ENCODE results near the gene VEPH1.

Gene VEPH1

DNA sequence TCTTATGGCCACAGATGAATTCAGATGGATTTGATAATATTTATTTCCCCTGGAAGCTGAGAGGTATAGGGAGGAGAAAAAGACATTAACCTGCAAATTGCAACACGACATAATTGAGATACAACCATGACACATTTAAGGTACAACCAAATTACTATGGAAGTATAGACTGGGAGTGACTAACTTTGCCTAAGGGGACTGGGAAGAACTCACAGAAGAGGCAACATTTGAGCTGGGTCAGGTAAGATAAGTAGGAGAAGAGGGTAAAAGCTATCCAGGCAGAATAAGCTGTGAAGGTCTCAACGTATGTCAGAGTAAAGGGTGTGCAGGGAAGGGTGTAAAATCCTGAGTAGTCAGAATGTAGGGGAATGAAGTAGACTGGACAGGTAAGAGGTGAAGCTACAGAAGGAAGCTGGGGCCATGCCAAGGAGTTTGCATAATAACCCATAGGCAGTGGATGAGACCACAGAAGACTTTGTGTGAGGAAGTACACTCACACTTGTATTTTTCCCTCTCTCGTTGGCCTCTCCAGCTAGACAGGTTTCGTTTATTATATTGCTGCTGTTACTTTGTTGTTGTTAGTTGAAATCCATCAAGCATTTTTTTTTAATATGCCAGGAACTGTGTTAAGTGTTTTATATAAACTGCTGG is 94.6 kb downstream of the VEPH1 start:
- DNase-seq (ENCODE audit: extremely low read depth, insufficient read length): no peak
- no peaks in the 10 kb centered on the region for H3K36me3 ChIP-seq (ENCODE audit: control insufficient read depth, insufficient read depth, low read length)
- TF ChIP-seq, protein P1, sequence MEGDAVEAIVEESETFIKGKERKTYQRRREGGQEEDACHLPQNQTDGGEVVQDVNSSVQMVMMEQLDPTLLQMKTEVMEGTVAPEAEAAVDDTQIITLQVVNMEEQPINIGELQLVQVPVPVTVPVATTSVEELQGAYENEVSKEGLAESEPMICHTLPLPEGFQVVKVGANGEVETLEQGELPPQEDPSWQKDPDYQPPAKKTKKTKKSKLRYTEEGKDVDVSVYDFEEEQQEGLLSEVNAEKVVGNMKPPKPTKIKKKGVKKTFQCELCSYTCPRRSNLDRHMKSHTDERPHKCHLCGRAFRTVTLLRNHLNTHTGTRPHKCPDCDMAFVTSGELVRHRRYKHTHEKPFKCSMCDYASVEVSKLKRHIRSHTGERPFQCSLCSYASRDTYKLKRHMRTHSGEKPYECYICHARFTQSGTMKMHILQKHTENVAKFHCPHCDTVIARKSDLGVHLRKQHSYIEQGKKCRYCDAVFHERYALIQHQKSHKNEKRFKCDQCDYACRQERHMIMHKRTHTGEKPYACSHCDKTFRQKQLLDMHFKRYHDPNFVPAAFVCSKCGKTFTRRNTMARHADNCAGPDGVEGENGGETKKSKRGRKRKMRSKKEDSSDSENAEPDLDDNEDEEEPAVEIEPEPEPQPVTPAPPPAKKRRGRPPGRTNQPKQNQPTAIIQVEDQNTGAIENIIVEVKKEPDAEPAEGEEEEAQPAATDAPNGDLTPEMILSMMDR (IDR thresholded peaks at IDR 0.05; ENCODE audit: insufficient read depth, low read length, poor library complexity, severe bottlenecking): no peak
- H3K27me3 ChIP-seq (replicated peaks; ENCODE audit: control insufficient read depth, insufficient read depth, low read length): no peaks in the 10 kb centered on the region; the same call in 1 of the 2 replicates
- no peak overlapping the region for H3K4me3 ChIP-seq (replicated peaks; ENCODE audit: low read depth, low read length)

- no peaks in the 10 kb centered on the region for H3K36me3 ChIP-seq (ENCODE audit: control insufficient read depth, insufficient read depth, low read length)
- DNase-seq (ENCODE audit: extremely low read depth, insufficient read length): no peak
- TF ChIP-seq, protein P1 (IDR thresholded peaks at IDR 0.05; ENCODE audit: insufficient read depth, low read length, poor library complexity, severe bottlenecking): no peak
- H3K27me3 ChIP-seq (replicated peaks; ENCODE audit: control insufficient read depth, insufficient read depth, low read length): no peaks in the 10 kb centered on the region; the same call in 1 of the 2 replicates
- H3K4me3 ChIP-seq (replicated peaks; ENCODE audit: low read depth, low read length): no peak overlapping the region
Observed at GRCh38 chr3:157407769-157408168, 95.4 kb downstream of the VEPH1 start.

- TF ChIP-seq, protein P1 (IDR thresholded peaks at IDR 0.05; ENCODE audit: insufficient read depth, low read length, poor library complexity, severe bottlenecking): no peak
- no peaks in the 10 kb centered on the region for H3K36me3 ChIP-seq (ENCODE audit: control insufficient read depth, insufficient read depth, low read length)
- DNase-seq (ENCODE audit: extremely low read depth, insufficient read length): no peak
- H3K4me3 ChIP-seq (replicated peaks; ENCODE audit: low read depth, low read length): no peak overlapping the region
- no peaks in the 10 kb centered on the region for H3K27me3 ChIP-seq (replicated peaks; ENCODE audit: control insufficient read depth, insufficient read depth, low read length)
Observed at GRCh38 chr3:157406394-157406793, 96.8 kb downstream of the VEPH1 start.

DNA sequence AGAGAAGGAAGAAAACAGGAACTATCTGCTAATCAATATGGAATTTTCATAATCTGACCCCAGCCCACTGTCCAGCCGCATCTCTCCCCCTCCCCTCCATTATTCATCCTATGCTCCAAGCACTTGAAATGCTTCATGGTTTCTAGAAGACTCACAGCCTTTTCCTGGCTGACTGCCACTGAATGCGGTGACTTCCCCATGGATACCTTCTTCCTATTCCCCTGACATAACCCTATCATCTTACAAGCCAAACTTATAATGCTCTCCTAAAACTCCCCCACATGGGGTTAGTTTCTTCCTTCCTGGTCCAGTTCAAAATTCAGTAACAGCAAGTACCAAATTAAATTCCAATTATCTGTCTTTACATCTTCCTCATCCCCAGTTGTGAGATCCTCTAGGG is 97.8 kb downstream of the VEPH1 start:
- no peak for DNase-seq (ENCODE audit: extremely low read depth, insufficient read length)
- Histone ChIP-seq H3K27me3 (replicated peaks; ENCODE audit: control insufficient read depth, insufficient read depth, low read length) (no peaks in the 10 kb centered on the region), H3K4me3 (replicated peaks; ENCODE audit: low read depth, low read length) (no peak overlapping the region), H3K36me3 (ENCODE audit: control insufficient read depth, insufficient read depth, low read length) (no peaks in the 10 kb centered on the region)
- TF ChIP-seq, protein P1 (IDR thresholded peaks at IDR 0.05; ENCODE audit: insufficient read depth, low read length, poor library complexity, severe bottlenecking): no peak

- Histone ChIP-seq H3K27me3 (replicated peaks; ENCODE audit: control insufficient read depth, insufficient read depth, low read length) (no peaks in the 10 kb centered on the region), H3K4me3 (replicated peaks; ENCODE audit: low read depth, low read length) (no peak overlapping the region), H3K36me3 (ENCODE audit: control insufficient read depth, insufficient read depth, low read length) (no peaks in the 10 kb centered on the region)
- no peak for DNase-seq (ENCODE audit: extremely low read depth, insufficient read length)
- TF ChIP-seq, protein P1 (IDR thresholded peaks at IDR 0.05; ENCODE audit: insufficient read depth, low read length, poor library complexity, severe bottlenecking): no peak
Observed at GRCh38 chr3:157404381-157404780, 98.8 kb downstream of the VEPH1 start.

- no peak for DNase-seq (ENCODE audit: extremely low read depth, insufficient read length)
- no peaks in the 10 kb centered on the region for H3K27me3 ChIP-seq (replicated peaks; ENCODE audit: control insufficient read depth, insufficient read depth, low read length)
- H3K4me3 ChIP-seq (replicated peaks; ENCODE audit: low read depth, low read length): no peak overlapping the region
Observed at GRCh38 chr3:157398598-157398997, 104.6 kb downstream of the VEPH1 start.

More at GRCh38 chr3:157398598-157398997, 104.6 kb downstream of the VEPH1 start:
- TF ChIP-seq, protein P1 (IDR thresholded peaks at IDR 0.05; ENCODE audit: insufficient read depth, low read length, poor library complexity, severe bottlenecking): no peak
- H3K36me3 ChIP-seq (ENCODE audit: control insufficient read depth, insufficient read depth, low read length): no peaks in the 10 kb centered on the region

Measured in GM06990 (cell line).